Neural progenitor cell (in vitro differentiated cells): ENCODE data around the gene PIP4K2C.
"Not testable (repeated sequence)": the region's sequence is repeated elsewhere in the genome, so short reads cannot be mapped to it uniquely, and the experiment has no call there.

Source experiments
- CTCF ChIP-seq: fragments of 200-600 bp; sonication (generic); IDR thresholded peaks from 2 replicates; pipeline ENCODE4 v1.5.1; 2017; ENCODE audit warnings: antibody characterized with exemption, mild to moderate bottlenecking
- EZH2 ChIP-seq: fragments of 200-600 bp; sonication (generic); IDR thresholded peaks from 2 replicates; pipeline ENCODE4 v1.6.1; 2017; ENCODE audit warnings: antibody characterized with exemption, mild to moderate bottlenecking, moderate library complexity
- EZH2phosphoT487 ChIP-seq: fragments of 200-600 bp; sonication (generic); IDR thresholded peaks from 2 replicates; pipeline ENCODE4 v1.6.1; 2017; ENCODE audit warnings: antibody characterized with exemption

GRCh38 chr12:57618431-57618830 lies 27.4 kb downstream of the PIP4K2C start:
- TF ChIP-seq CTCF, EZH2, EZH2phosphoT487: not testable (repeated sequence)
